Neural progenitor cell (in vitro differentiated cells): ENCODE data around the gene OR2C1. TPM values are rescaled to one million over a fixed set of nuclear protein-coding genes. Genes with fewer than 3 reads are reported as not detected.

ENCODE experiments used
- DNase-seq: peaks from one replicate; pipeline ENCODE4 v3.0.0-alpha.2; 2016; ENCODE audit warnings: low spot score
- H2AFZ ChIP-seq: fragments of 200-600 bp; sonication (generic); replicated peaks from 2 replicates; pipeline ENCODE4 v1.6.1; 2016; ENCODE audit warnings: antibody characterized with exemption
- H3F3A ChIP-seq: fragments of 200-600 bp; sonication (generic); 2 replicates; pipeline ENCODE4 v1.6.1; 2016; ENCODE audit warnings: antibody characterized with exemption, low read depth
- H3K27ac ChIP-seq: fragments of 200-600 bp; sonication (generic); 2 replicates; pipeline ENCODE4 v1.5.1; 2016; ENCODE audit warnings: mild to moderate bottlenecking
- H3K27me3 ChIP-seq: fragments of 200-600 bp; sonication (generic); 2 replicates; pipeline ENCODE4 v1.6.1; 2016; ENCODE audit warnings: mild to moderate bottlenecking, moderate library complexity
- H3K36me3 ChIP-seq: fragments of 200-600 bp; sonication (generic); 2 replicates; pipeline ENCODE4 v1.5.1; 2016
- H3K4me1 ChIP-seq: fragments of 200-600 bp; sonication (generic); 2 replicates; pipeline ENCODE4 v1.6.1; 2016; ENCODE audit warnings: mixed run types
- H3K4me2 ChIP-seq: fragments of 200-600 bp; sonication (generic); 2 replicates; pipeline ENCODE4 v1.6.1; 2016
- H3K4me3 ChIP-seq: fragments of 200-600 bp; sonication (generic); 2 replicates; pipeline ENCODE4 v1.5.1; 2016
- H3K79me2 ChIP-seq: fragments of 200-600 bp; sonication (generic); 2 replicates; pipeline ENCODE4 v1.6.1; 2016; ENCODE audit warnings: low read depth
- H3K9ac ChIP-seq: fragments of 200-600 bp; sonication (generic); 2 replicates; pipeline ENCODE4 v1.6.1; 2016
- H3K9me3 ChIP-seq: fragments of 200-600 bp; sonication (generic); 2 replicates; pipeline ENCODE4 v1.5.1; 2016; ENCODE audit warnings: low read depth
- H4K20me1 ChIP-seq: fragments of 200-600 bp; sonication (generic); 2 replicates; pipeline ENCODE4 v1.6.1; 2016; ENCODE audit warnings: low read depth
- H3K27ac Mint-ChIP-seq: 3 replicates; pipeline ENCODE4 v1.8.0; 2021; ENCODE audit warnings: mixed read lengths
- H3K27me3 Mint-ChIP-seq: 2 replicates; pipeline ENCODE4 v1.8.0; 2022; ENCODE audit warnings: low read depth, mild to moderate bottlenecking, inconsistent platforms, moderate library complexity, mixed read lengths; ENCODE audit not compliant: insufficient read depth
- H3K36me3 Mint-ChIP-seq: 3 replicates; pipeline ENCODE4 v1.8.0; 2021; ENCODE audit warnings: mixed read lengths
- H3K4me1 Mint-ChIP-seq: 3 replicates; pipeline ENCODE4 v1.8.0; 2021; ENCODE audit warnings: mixed read lengths
- H3K4me3 Mint-ChIP-seq: 3 replicates; pipeline ENCODE4 v1.8.0; 2021; ENCODE audit warnings: mild to moderate bottlenecking, moderate library complexity, mixed read lengths
- H3K9me3 Mint-ChIP-seq: 3 replicates; pipeline ENCODE4 v1.8.0; 2020; ENCODE audit warnings: mixed read lengths
- CTCF ChIP-seq: fragments of 200-600 bp; sonication (generic); IDR thresholded peaks from 2 replicates; pipeline ENCODE4 v1.5.1; 2017; ENCODE audit warnings: antibody characterized with exemption, mild to moderate bottlenecking
- EZH2 ChIP-seq: fragments of 200-600 bp; sonication (generic); IDR thresholded peaks from 2 replicates; pipeline ENCODE4 v1.6.1; 2017; ENCODE audit warnings: antibody characterized with exemption, mild to moderate bottlenecking, moderate library complexity
- EZH2phosphoT487 ChIP-seq: fragments of 200-600 bp; sonication (generic); IDR thresholded peaks from 2 replicates; pipeline ENCODE4 v1.6.1; 2017; ENCODE audit warnings: antibody characterized with exemption
- total RNA-seq: library from RNA; depleted of rRNA; stranded (reverse); fragments of >200 nt; gene quantifications from 2 replicates; pipeline ENCODE4 v1.2.3, GENCODE V29; 2015; ENCODE audit warnings: low replicate concordance

OR2C1 gene
- total RNA-seq, 1 donor from 2014 or later, result not detected

GRCh38 chr16:3348547-3349167 lies 7.0 kb upstream of the OR2C1 start:
- no peaks in the 10 kb centered on the region for H3K27me3 ChIP-seq
- Mint-ChIP-seq H3K27me3 (peaks cover 6% of the 10 kb centered on the region), H3K9me3 (peaks cover 3% of the 10 kb centered on the region), H3K4me1 (no peaks in the 10 kb centered on the region), H3K36me3 (no peaks in the 10 kb centered on the region), H3K4me3 (no peak overlapping the region), H3K27ac (no peak overlapping the region)
- H2AFZ ChIP-seq, result no peak overlapping the region
- TF ChIP-seq EZH2phosphoT487, result no peak
- TF ChIP-seq CTCF, result no peak
- no peak for TF ChIP-seq EZH2
- H3K27ac ChIP-seq, result no peak overlapping the region
- no peaks in the 10 kb centered on the region for H3K4me1 ChIP-seq
- no peaks in the 10 kb centered on the region for H3K9me3 ChIP-seq
- H3K4me2 ChIP-seq, result no peak overlapping the region
- H3K4me3 ChIP-seq, result no peak overlapping the region
- no peaks in the 10 kb centered on the region for H3K36me3 ChIP-seq
- no peak overlapping the region for H3K9ac ChIP-seq
- H3F3A ChIP-seq, result no peaks in the 10 kb centered on the region
- H4K20me1 ChIP-seq, result no peaks in the 10 kb centered on the region
- H3K79me2 ChIP-seq, result no peaks in the 10 kb centered on the region
- no peak for DNase-seq

GRCh38 chr16:3349175-3349574 lies 6.5 kb upstream of the OR2C1 start:
- Histone ChIP-seq H3K4me3 (no peak overlapping the region), H3K27me3 (no peaks in the 10 kb centered on the region), H3F3A (no peaks in the 10 kb centered on the region), H2AFZ (no peak overlapping the region), H3K4me1 (no peaks in the 10 kb centered on the region), H3K9ac (no peak overlapping the region), H4K20me1 (no peaks in the 10 kb centered on the region), H3K9me3 (no peaks in the 10 kb centered on the region), H3K79me2 (no peaks in the 10 kb centered on the region), H3K36me3 (no peaks in the 10 kb centered on the region), H3K4me2 (no peak overlapping the region), H3K27ac (no peak overlapping the region)
- Mint-ChIP-seq H3K27ac (no peak overlapping the region), H3K9me3 (peaks cover 3% of the 10 kb centered on the region), H3K4me1 (no peaks in the 10 kb centered on the region), H3K4me3 (no peak overlapping the region), H3K36me3 (no peaks in the 10 kb centered on the region), H3K27me3 (peaks cover 6% of the 10 kb centered on the region)
- DNase-seq, result no peak
- TF ChIP-seq EZH2phosphoT487 (no peak), EZH2 (no peak), CTCF (no peak)

- peaks cover 4% of the 10 kb centered on the region for H3K27me3 Mint-ChIP-seq
- Histone ChIP-seq H3K36me3 (no peaks in the 10 kb centered on the region), H3K9me3 (no peaks in the 10 kb centered on the region), H3K27me3 (peaks cover 5% of the 10 kb centered on the region), H3K4me2 (no peak overlapping the region), H2AFZ (no peak overlapping the region), H3F3A (no peaks in the 10 kb centered on the region), H3K4me3 (no peak overlapping the region), H3K79me2 (no peaks in the 10 kb centered on the region), H3K27ac (no peak overlapping the region), H3K9ac (no peak overlapping the region), H4K20me1 (no peaks in the 10 kb centered on the region), H3K4me1 (no peaks in the 10 kb centered on the region)
- H3K27ac Mint-ChIP-seq, result no peak overlapping the region
- no peak overlapping the region for H3K4me3 Mint-ChIP-seq
- no peaks in the 10 kb centered on the region for H3K36me3 Mint-ChIP-seq
- no peaks in the 10 kb centered on the region for H3K4me1 Mint-ChIP-seq
- no peak for TF ChIP-seq EZH2
- TF ChIP-seq EZH2phosphoT487, result no peak
- TF ChIP-seq CTCF, result no peak
- peaks cover 5% of the 10 kb centered on the region for H3K9me3 Mint-ChIP-seq
- DNase-seq, result no peak
Measured at GRCh38 chr16:3356118-3356517, 429 bp downstream of the OR2C1 start.
